Kidney (tissue), 14 donors: ENCODE results near the gene RBM47. TPM values are rescaled to one million over a fixed set of nuclear protein-coding genes. Genes with fewer than 3 reads are reported as not detected.

Experiments
- DNase-seq, 5 donors: peaks; one replicate each; pipeline ENCODE4 v3.0.0-alpha.2; 2013 to 2020
- FAIRE-seq: peaks from 2 replicates; lab custom pipeline; 2012; peaks lifted over from hg19 to GRCh38; lab: Jason Lieb, UNC
- H3K27ac ChIP-seq, 2 donors: one replicate each; pipeline ENCODE4 v1.7.0; 2013; ENCODE audit warnings: low read depth in 2 of 2, low read length in 2 of 2, inconsistent platforms in 1 of 2
- H3K27me3 ChIP-seq: one replicate; pipeline ENCODE4 v1.7.1; 2013; ENCODE audit warnings: low read length, inconsistent platforms; ENCODE audit not compliant: control insufficient read depth, insufficient read depth
- H3K36me3 ChIP-seq, 3 donors: one replicate each; pipeline versions ENCODE4 v1.7.0 to v1.7.1; 2013; ENCODE audit warnings: low read length in 3 of 3, control low read depth in 1 of 3, inconsistent platforms in 1 of 3; ENCODE audit not compliant: insufficient read depth in 3 of 3, control insufficient read depth in 2 of 3
- H3K4me1 ChIP-seq, 3 donors: one replicate each; pipeline versions ENCODE4 v1.7.0 to v1.7.1; 2013; ENCODE audit warnings: low read length in 3 of 3, inconsistent platforms in 1 of 3, low read depth in 1 of 3; ENCODE audit not compliant: control insufficient read depth in 2 of 3, insufficient read depth in 2 of 3
- H3K4me3 ChIP-seq, 3 donors: one replicate each; pipeline versions ENCODE4 v1.7.0 to v1.8.1; 2013; ENCODE audit warnings: low read length in 3 of 3, control low read depth in 1 of 3, inconsistent platforms in 1 of 3
- H3K9ac ChIP-seq, 3 donors: one replicate each; pipeline versions ENCODE4 v1.7.0 to v1.7.1; 2013; ENCODE audit warnings: low read length in 3 of 3, control low read depth in 1 of 3, inconsistent platforms in 1 of 3
- H3K9me3 ChIP-seq, 3 donors: one replicate each; pipeline versions ENCODE4 v1.7.0 to v1.7.1; 2013; ENCODE audit warnings: low read length in 3 of 3, control low read depth in 1 of 3, inconsistent platforms in 1 of 3; ENCODE audit not compliant: control insufficient read depth in 2 of 3, insufficient read depth in 1 of 3
- CTCF ChIP-seq: IDR thresholded peaks from 3 replicates; pipeline ENCODE4 v1.5.1; 2012; ENCODE audit warnings: mild to moderate bottlenecking, moderate library complexity, borderline replicate concordance; ENCODE audit not compliant: insufficient read depth; ENCODE audit errors: extremely low read depth
- intact Hi-C: fragments of 100-400 bp; cut with DNase I; formaldehyde crosslinking; loops from one replicate; pipeline ENCODE4 v1.11.1; 2022
- polyA plus RNA-seq: library from polyadenylated mRNA; stranded (reverse); fragments of 350-450 nt; fragmentation: Illumina TruSeq; extraction: RNeasy Lipid Tissue Mini Kit (QIAGEN cat#74804); gene quantifications from one replicate; pipeline ENCODE4 v1.2.3, GENCODE V29; 2014; ENCODE audit warnings: low read depth, low replicate concordance; ENCODE audit not compliant: insufficient read depth
- total RNA-seq: library from RNA; stranded (reverse); fragmentation: NEBNext Ultra II Directional; extraction: Animal tissue kit (Norgen Biotek cat#: 25700); gene quantifications from one replicate; pipeline ENCODE4 v1.2.1, GENCODE V29; 2021
- donor health status: control.
- donor health status: control.
- donor health status: control.
- donor health status: control.
- donor health status: control.
- donor health status: DM: yes; HTN: yes; CAD: no.
- donor health status: Normal renal cell carcinoma (clear cell type).

The RBM47 gene
- total and polyA plus RNA-seq, 2 donors from 2014 or later = 61.5 to 124 TPM

- no peak for TF ChIP-seq CTCF
- no peaks in the 10 kb centered on the region for H3K36me3 ChIP-seq
- no peak for FAIRE-seq
- intact Hi-C loops = no loop called here
- no peaks in the 10 kb centered on the region for H3K27me3 ChIP-seq
- no peak for DNase-seq
- peak overlapping the region in 1 of 2 donors; percentile 23 for H3K27ac ChIP-seq
- H3K4me3 ChIP-seq = no peak overlapping the region
- H3K4me1 ChIP-seq = peaks cover 0 to 4% (median 2%) of the 10 kb centered on the region in 3 donors
- no peaks in the 10 kb centered on the region for H3K9me3 ChIP-seq
- H3K9ac ChIP-seq = no peak overlapping the region
Observed at GRCh38 chr4:40594261-40595178, 35.1 kb downstream of the RBM47 start.

- TF ChIP-seq CTCF = no peak
- no peak overlapping the region for H3K9ac ChIP-seq
- H3K27me3 ChIP-seq = no peaks in the 10 kb centered on the region
- peak; percentile 15 for FAIRE-seq
- H3K27ac ChIP-seq = peak overlapping the region; percentile 52 to 76
- peaks cover 0 to 11% (median 8%) of the 10 kb centered on the region in 3 donors for H3K4me1 ChIP-seq
- intact Hi-C loops = no loop called here
- no peak overlapping the region for H3K4me3 ChIP-seq
- H3K9me3 ChIP-seq = no peaks in the 10 kb centered on the region
- H3K36me3 ChIP-seq = no peaks in the 10 kb centered on the region
- no peak for DNase-seq
Observed at GRCh38 chr4:40592034-40592433, 37.6 kb downstream of the RBM47 start.

GRCh38 chr4:40587826-40588225 lies 41.8 kb downstream of the RBM47 start:
- H3K4me1 ChIP-seq = peaks cover 0 to 27% (median 14%) of the 10 kb centered on the region in 3 donors
- FAIRE-seq (no peak), DNase-seq (no peak)
- no peak overlapping the region for H3K4me3 ChIP-seq
- intact Hi-C loops = no loop called here
- H3K36me3 ChIP-seq = no peaks in the 10 kb centered on the region
- H3K27me3 ChIP-seq = no peaks in the 10 kb centered on the region
- no peak for TF ChIP-seq CTCF
- H3K27ac ChIP-seq = peak overlapping the region; percentile 28 to 40
- H3K9me3 ChIP-seq = no peaks in the 10 kb centered on the region
- no peak overlapping the region for H3K9ac ChIP-seq
